Transverse colon (tissue), 4 donors: Measurements from ENCODE around the gene INPP4B. TPM values are rescaled to one million over a fixed set of nuclear protein-coding genes. Genes with fewer than 3 reads are reported as not detected.
"Not testable (repeated sequence)": the region's sequence is repeated elsewhere in the genome, so short reads cannot be mapped to it uniquely, and the experiment has no call there.

ENCODE experiments used
- DNase-seq: peaks from one replicate; pipeline ENCODE4 v3.0.0-alpha.2; 2019
- H3K27ac ChIP-seq, 4 donors: fragments of 200-600 bp; sonication (generic); 2 replicates each; pipeline ENCODE4 v1.5.1; 2016 to 2018; ENCODE audit warnings: inconsistent platforms in 4 of 4
- H3K27me3 ChIP-seq: fragments of 200-600 bp; sonication (generic); 2 replicates; pipeline ENCODE4 v1.5.1; 2017; ENCODE audit warnings: inconsistent platforms
- H3K36me3 ChIP-seq, 4 donors: fragments of 200-600 bp; sonication (generic); 2 replicates each; pipeline ENCODE4 v1.5.1; 2017 to 2019; ENCODE audit warnings: inconsistent platforms in 4 of 4
- H3K4me1 ChIP-seq, 4 donors: fragments of 200-600 bp; sonication (generic); 2 replicates each; pipeline ENCODE4 v1.5.1; 2017 to 2020; ENCODE audit warnings: inconsistent platforms in 4 of 4
- H3K4me3 ChIP-seq, 4 donors: fragments of 200-600 bp; sonication (generic); 1 replicate in 1 of 4; 2 replicates in 3 of 4; pipeline versions ENCODE4 v1.5.1 to v1.6.1; 2017 to 2019; ENCODE audit warnings: inconsistent platforms in 4 of 4
- H3K9me3 ChIP-seq, 2 donors: fragments of 200-600 bp; sonication (generic); 2 replicates each; pipeline ENCODE4 v1.5.1; 2017 to 2019; ENCODE audit warnings: inconsistent platforms in 2 of 2
- CTCF ChIP-seq, 5 experiments: fragments of 200-600 bp in 3 of 5; fragments of 450-650 bp in 2 of 5; sonication (generic) in 3 of 5; IDR thresholded peaks; 1 replicate in 2 of 5; 2 replicates in 3 of 5; pipeline ENCODE4 v1.5.1; 2016 to 2017; ENCODE audit warnings: antibody characterized with exemption in 5 of 5, inconsistent platforms in 3 of 5, mild to moderate bottlenecking in 2 of 5, moderate library complexity in 1 of 5
- EP300 ChIP-seq: sonication (generic); formaldehyde crosslinking; IDR thresholded peaks from one replicate; pipeline ENCODE4 v1.6.1; 2017; ENCODE audit warnings: antibody characterized with exemption, low read depth
- POLR2A ChIP-seq: fragments of 450-650 bp; IDR thresholded peaks from one replicate; pipeline ENCODE4 v1.6.1; 2016; ENCODE audit warnings: antibody characterized with exemption, mild to moderate bottlenecking, moderate library complexity
- POLR2AphosphoS5 ChIP-seq, 3 donors: sonication (generic); formaldehyde crosslinking; IDR thresholded peaks; one replicate each; pipeline ENCODE4 v1.6.1; 2016; ENCODE audit warnings: antibody characterized with exemption in 3 of 3
- WGBS, 2 donors: methylation state at CpG; one replicate each; pipeline ENCODE4 v1.1.5; 2018; ENCODE audit warnings: low coverage in 1 of 2; 5-methylcytosine and 5-hydroxymethylcytosine counted together
- in situ Hi-C, 4 donors: fragments of 200-750 bp; cut with MboI; loops; one replicate each; pipeline versions ENCODE4 v1.15.0 to v1.15.1; 2017; ENCODE audit warnings: low sequenced_read_pairs in 3 of 4, low pct_ligation_motif_present in 1 of 4, low pct_unique_long_range_greater_than_20kb in 1 of 4
- intact Hi-C: fragments of 100-400 bp; cut with DNase I; formaldehyde crosslinking; loops from one replicate; pipeline ENCODE4 v1.15.1; 2023; ENCODE audit warnings: low total_unique reads
- total RNA-seq, 4 donors: library from RNA; depleted of rRNA; stranded (reverse); fragments of >200 nt; gene quantifications; one replicate each; pipeline ENCODE4 v1.1.0, GENCODE V29; 2016

Gene INPP4B
- total RNA-seq, 4 donors from 2014 or later = 18.3 to 33.8 (median 31.4) TPM

DNA sequence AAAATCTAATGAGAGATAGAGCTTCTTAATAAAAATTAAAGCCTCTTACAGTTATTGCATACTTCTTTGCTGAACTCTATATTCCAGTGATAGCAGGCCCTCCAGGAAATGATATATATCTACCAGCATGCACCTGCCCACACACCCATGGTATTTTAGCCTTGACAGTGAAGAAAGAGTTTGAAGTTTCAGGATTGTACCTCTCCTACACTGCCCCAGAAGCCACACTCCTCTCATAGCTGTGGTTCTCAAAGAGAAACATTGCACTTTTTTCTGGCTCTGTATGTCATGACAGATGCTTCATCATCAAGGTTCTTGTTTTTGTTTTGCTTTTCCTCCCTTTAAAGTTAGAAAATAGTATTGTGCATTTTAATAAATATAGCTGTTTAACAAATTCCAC, 34.0 kb downstream of the INPP4B start:
- TF ChIP-seq POLR2AphosphoS5 (IDR thresholded peaks at IDR 0.05) (no peak), CTCF (IDR thresholded peaks at IDR 0.05) (no peak), POLR2A (no peak), EP300 (no peak)
- no peaks in the 10 kb centered on the region for H3K9me3 ChIP-seq
- in situ Hi-C loops = no loop called here
- DNase-seq = no peak
- intact Hi-C loops = no loop called here
- peaks cover 0 to 21% (median 8%) of the 10 kb centered on the region in 4 donors for H3K4me1 ChIP-seq
- H3K36me3 ChIP-seq = no peaks in the 10 kb centered on the region
- no peak overlapping the region for H3K4me3 ChIP-seq
- no peaks in the 10 kb centered on the region for H3K27me3 ChIP-seq
- no peak overlapping the region for H3K27ac ChIP-seq

- no peak for DNase-seq
- no peak for TF ChIP-seq CTCF (IDR thresholded peaks at IDR 0.05)
- no peak for TF ChIP-seq POLR2A
- no peak for TF ChIP-seq EP300
- TF ChIP-seq POLR2AphosphoS5 (IDR thresholded peaks at IDR 0.05) = no peak
- H3K27ac ChIP-seq = no peak overlapping the region
- 80 to 83% methylated on average over 1 of the region's 1 CpG for WGBS, 2 donors
- H3K9me3 ChIP-seq = no peaks in the 10 kb centered on the region
- in situ Hi-C loops (no loop called here), intact Hi-C loops (no loop called here)
- H3K27me3 ChIP-seq = no peaks in the 10 kb centered on the region
- no peak overlapping the region for H3K4me3 ChIP-seq
- no peaks in the 10 kb centered on the region for H3K36me3 ChIP-seq
- peaks cover 0 to 21% (median 8%) of the 10 kb centered on the region in 4 donors for H3K4me1 ChIP-seq
Observed at GRCh38 chr4:142811034-142811433, 35.1 kb downstream of the INPP4B start.

DNA sequence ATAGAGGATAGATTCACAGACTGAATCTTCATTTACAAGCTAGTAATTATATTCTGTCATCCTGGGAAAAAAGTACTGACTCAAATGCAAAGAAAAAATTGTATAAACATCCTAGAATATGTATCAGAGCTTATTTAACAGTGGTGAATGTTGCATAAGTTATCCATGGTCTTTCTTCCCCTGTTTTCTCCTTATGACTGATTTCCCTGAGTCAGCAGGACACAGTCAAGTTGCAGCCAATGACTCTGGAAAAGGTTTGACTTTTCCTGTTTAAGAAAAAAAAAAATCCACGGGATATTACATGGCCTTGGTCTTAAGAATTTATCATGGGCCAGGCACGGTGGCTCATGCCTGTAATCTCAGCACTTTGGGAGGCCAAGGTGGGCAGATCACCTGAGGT, 36.5 kb downstream of the INPP4B start:
- 51 to 74% methylated on average over 2 of the region's 2 CpGs for WGBS, 2 donors
- intact Hi-C loops = no loop called here
- in situ Hi-C loops = no loop called here
- Histone ChIP-seq H3K36me3 (no peaks in the 10 kb centered on the region), H3K27me3 (no peaks in the 10 kb centered on the region), H3K9me3 (no peaks in the 10 kb centered on the region), H3K4me1 (peaks cover 0 to 21% (median 8%) of the 10 kb centered on the region in 4 donors), H3K27ac (no peak overlapping the region), H3K4me3 (no peak overlapping the region)
- TF ChIP-seq POLR2AphosphoS5 (IDR thresholded peaks at IDR 0.05) (no peak), EP300 (no peak), POLR2A (no peak), CTCF (IDR thresholded peaks at IDR 0.05) (no peak)
- no peak for DNase-seq

DNA sequence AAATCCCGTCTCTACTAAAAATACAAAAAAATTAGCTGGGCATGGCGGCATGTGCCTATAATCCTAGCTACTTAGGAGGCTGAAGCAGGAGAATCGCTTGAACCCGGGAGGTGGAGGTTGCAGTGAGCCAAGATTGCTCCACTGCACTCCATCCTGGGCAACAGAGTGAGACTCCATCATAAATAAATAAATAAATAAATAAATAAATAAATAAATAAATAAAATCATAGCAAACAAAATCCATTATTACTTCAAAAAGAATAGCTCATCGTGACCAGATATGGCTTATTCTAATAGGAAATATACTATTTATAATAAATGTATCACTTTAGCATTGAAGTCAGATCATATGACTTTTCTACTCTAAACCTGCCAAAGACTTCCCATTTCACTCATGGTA, 42.2 kb downstream of the INPP4B start:
- H3K9me3 ChIP-seq, H3K4me3 ChIP-seq, in situ Hi-C loops, H3K27me3 ChIP-seq, H3K36me3 ChIP-seq, H3K4me1 ChIP-seq, H3K27ac ChIP-seq, DNase-seq, intact Hi-C loops: not testable (repeated sequence)
- 80 to 95% methylated on average over 2 to 5 of the region's 5 CpGs for WGBS, 2 donors

DNA sequence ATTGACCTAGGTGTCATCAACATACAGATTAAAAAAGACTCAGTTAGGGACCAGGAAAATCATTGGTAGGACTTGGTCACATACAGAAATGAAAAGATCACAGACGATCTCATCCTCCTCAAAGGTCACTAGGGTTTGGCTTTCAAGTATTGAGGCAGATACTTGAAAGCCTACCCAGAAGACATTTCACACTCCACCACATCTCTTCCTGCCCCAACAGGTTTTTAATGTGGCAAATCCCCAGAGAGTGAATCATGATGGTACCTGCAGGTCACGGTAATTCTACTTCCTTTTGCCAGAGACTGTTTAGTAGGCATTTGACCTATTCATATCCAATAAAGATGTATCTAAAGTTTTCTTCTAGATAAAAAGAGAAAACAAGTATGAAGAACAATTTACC, 44.1 kb downstream of the INPP4B start:
- intact Hi-C loops = no loop called here
- 81% methylated on average over 2 of the region's 2 CpGs for WGBS, 2 donors
- no peak for DNase-seq
- Histone ChIP-seq H3K27ac (no peak overlapping the region), H3K9me3 (no peaks in the 10 kb centered on the region), H3K27me3 (no peaks in the 10 kb centered on the region), H3K4me1 (no peaks in the 10 kb centered on the region), H3K36me3 (no peaks in the 10 kb centered on the region), H3K4me3 (no peak overlapping the region)
- TF ChIP-seq EP300 (no peak), POLR2AphosphoS5 (IDR thresholded peaks at IDR 0.05) (no peak), CTCF (IDR thresholded peaks at IDR 0.05) (no peak), POLR2A (no peak)
- in situ Hi-C loops = no loop called here
